Measurements from ENCODE around the gene ST8SIA4.

- TF ChIP-seq, protein P1, sequence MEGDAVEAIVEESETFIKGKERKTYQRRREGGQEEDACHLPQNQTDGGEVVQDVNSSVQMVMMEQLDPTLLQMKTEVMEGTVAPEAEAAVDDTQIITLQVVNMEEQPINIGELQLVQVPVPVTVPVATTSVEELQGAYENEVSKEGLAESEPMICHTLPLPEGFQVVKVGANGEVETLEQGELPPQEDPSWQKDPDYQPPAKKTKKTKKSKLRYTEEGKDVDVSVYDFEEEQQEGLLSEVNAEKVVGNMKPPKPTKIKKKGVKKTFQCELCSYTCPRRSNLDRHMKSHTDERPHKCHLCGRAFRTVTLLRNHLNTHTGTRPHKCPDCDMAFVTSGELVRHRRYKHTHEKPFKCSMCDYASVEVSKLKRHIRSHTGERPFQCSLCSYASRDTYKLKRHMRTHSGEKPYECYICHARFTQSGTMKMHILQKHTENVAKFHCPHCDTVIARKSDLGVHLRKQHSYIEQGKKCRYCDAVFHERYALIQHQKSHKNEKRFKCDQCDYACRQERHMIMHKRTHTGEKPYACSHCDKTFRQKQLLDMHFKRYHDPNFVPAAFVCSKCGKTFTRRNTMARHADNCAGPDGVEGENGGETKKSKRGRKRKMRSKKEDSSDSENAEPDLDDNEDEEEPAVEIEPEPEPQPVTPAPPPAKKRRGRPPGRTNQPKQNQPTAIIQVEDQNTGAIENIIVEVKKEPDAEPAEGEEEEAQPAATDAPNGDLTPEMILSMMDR (IDR thresholded peaks at IDR 0.05), result no peak
- no peak for TF ChIP-seq POLR2A (IDR thresholded peaks at IDR 0.05)
Measured at GRCh38 chr5:100797861-100798260, 105.2 kb downstream of the ST8SIA4 start.
